Tibial nerve (tissue), 4 donors: ENCODE measurements around the gene ZNF837. TPM values are rescaled to one million over a fixed set of nuclear protein-coding genes. Genes with fewer than 3 reads are reported as not detected.

Experiments used
- DNase-seq, 2 donors: peaks; one replicate each; pipeline ENCODE4 v3.0.0-alpha.2; 2019; ENCODE audit warnings: low spot score in 2 of 2
- H3K27ac ChIP-seq, 4 donors: fragments of 200-600 bp; sonication (generic) in 3 of 4; one replicate each; pipeline ENCODE4 v1.5.1; 2017 to 2019; ENCODE audit warnings: mild to moderate bottlenecking in 1 of 4
- H3K27me3 ChIP-seq, 2 donors: fragments of 200-600 bp; sonication (generic) in 1 of 2; one replicate each; pipeline versions ENCODE4 v1.5.1 to v1.6.0; 2017 to 2019
- H3K36me3 ChIP-seq, 3 donors: fragments of 200-600 bp; sonication (generic); one replicate each; pipeline ENCODE4 v1.5.1; 2018 to 2019
- H3K4me1 ChIP-seq, 4 donors: fragments of 200-600 bp; sonication (generic) in 3 of 4; one replicate each; pipeline ENCODE4 v1.5.1; 2017 to 2019
- H3K4me3 ChIP-seq, 4 donors: fragments of 200-600 bp; sonication (generic) in 3 of 4; one replicate each; pipeline ENCODE4 v1.5.1; 2017 to 2019; ENCODE audit warnings: mild to moderate bottlenecking in 1 of 4, moderate library complexity in 1 of 4
- H3K9me3 ChIP-seq, 4 donors: fragments of 200-600 bp; sonication (generic) in 3 of 4; one replicate each; pipeline ENCODE4 v1.5.1; 2017 to 2019
- CTCF ChIP-seq, 5 experiments: fragments of 200-600 bp in 3 of 5; fragments of 450-650 bp in 2 of 5; sonication (generic) in 3 of 5; IDR thresholded peaks; one replicate each; pipeline ENCODE4 v1.5.1; 2016 to 2019; ENCODE audit warnings: antibody characterized with exemption in 5 of 5, mild to moderate bottlenecking in 3 of 5, moderate library complexity in 2 of 5
- EP300 ChIP-seq, 2 donors: sonication (generic); formaldehyde crosslinking; IDR thresholded peaks; one replicate each; pipeline ENCODE4 v1.6.1; 2017; ENCODE audit warnings: antibody characterized with exemption in 2 of 2, mild to moderate bottlenecking in 1 of 2
- POLR2A ChIP-seq, 2 donors: fragments of 450-650 bp; IDR thresholded peaks; one replicate each; pipeline ENCODE4 v1.6.1; 2017; ENCODE audit warnings: antibody characterized with exemption in 2 of 2, mild to moderate bottlenecking in 2 of 2, moderate library complexity in 2 of 2
- WGBS, 2 donors: methylation state at CpG; one replicate each; pipeline ENCODE4 v1.1.5; 2018; 5-methylcytosine and 5-hydroxymethylcytosine counted together
- total RNA-seq, 4 donors: library from RNA; depleted of rRNA; stranded (reverse); fragments of >200 nt; gene quantifications; one replicate each; pipeline ENCODE4 v1.1.0, GENCODE V29; 2016

ZNF837 gene
- total RNA-seq, 4 donors from 2014 or later: 1.3 to 6.9 (median 2.6) TPM

DNA sequence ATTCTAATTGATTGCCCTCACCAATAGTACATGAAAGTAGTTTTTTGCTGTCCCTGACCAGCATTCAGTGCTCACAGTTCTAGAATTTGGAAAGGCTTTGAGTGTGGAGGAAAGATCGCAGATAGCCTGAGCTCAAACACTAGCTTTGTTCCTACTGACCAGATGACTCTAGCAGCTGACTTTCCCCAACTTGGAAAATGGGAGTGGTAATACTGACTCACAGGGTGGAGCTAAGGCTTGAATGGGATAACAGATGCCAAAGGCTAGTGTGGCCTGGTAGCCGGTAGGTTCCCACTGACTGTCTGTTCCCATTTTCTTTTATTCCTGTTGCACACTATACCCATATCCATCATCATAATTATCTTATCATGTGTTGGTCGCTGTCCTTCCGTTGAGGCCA is 50.4 kb downstream of the ZNF837 start:
- no peak for DNase-seq
- Histone ChIP-seq H3K4me1 (peaks cover 0 to 28% (median 12%) of the 10 kb centered on the region in 4 donors), H3K36me3 (peaks cover 0 to 12% (median 0%) of the 10 kb centered on the region in 3 donors), H3K27ac (peak overlapping the region in 1 of 4 donors; percentile 28), H3K9me3 (no peaks in the 10 kb centered on the region), H3K4me3 (no peak overlapping the region), H3K27me3 (no peaks in the 10 kb centered on the region)
- TF ChIP-seq POLR2A (IDR thresholded peaks at IDR 0.05): no peak
- no peak for TF ChIP-seq CTCF (IDR thresholded peaks at IDR 0.05)
- 57 to 63% methylated on average over 4 of the region's 4 CpGs for WGBS, 2 donors

DNA sequence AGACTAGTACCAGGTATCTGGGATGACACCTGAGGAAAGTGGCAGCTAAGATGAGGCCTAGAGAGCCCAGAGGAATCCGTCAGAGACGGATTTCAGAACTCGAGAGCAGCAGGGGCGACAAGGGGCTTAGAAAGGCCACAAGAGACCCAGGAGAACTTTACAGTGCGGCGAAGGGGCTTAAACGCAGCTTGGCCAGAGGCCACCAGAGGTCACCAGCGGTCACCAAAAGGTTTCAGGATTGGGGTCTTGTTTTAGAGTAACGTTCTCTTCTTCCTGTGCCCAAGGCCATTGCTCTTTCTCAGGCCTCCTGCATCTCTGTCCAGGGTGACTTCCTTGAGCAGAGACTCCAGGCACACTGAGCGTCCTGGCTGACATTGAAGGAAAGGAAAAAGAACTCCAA is 51.8 kb downstream of the ZNF837 start:
- Histone ChIP-seq H3K27me3 (no peaks in the 10 kb centered on the region), H3K4me3 (no peak overlapping the region), H3K36me3 (peaks cover 0 to 2% (median 0%) of the 10 kb centered on the region in 3 donors), H3K27ac (no peak overlapping the region), H3K4me1 (peaks cover 0 to 33% (median 12%) of the 10 kb centered on the region in 4 donors), H3K9me3 (no peaks in the 10 kb centered on the region)
- TF ChIP-seq EP300 (IDR thresholded peaks at IDR 0.05) (no peak), POLR2A (IDR thresholded peaks at IDR 0.05) (no peak), CTCF (IDR thresholded peaks at IDR 0.05) (no peak)
- 44 to 48% methylated on average over 10 of the region's 10 CpGs for WGBS, 2 donors
- no peak for DNase-seq

DNA sequence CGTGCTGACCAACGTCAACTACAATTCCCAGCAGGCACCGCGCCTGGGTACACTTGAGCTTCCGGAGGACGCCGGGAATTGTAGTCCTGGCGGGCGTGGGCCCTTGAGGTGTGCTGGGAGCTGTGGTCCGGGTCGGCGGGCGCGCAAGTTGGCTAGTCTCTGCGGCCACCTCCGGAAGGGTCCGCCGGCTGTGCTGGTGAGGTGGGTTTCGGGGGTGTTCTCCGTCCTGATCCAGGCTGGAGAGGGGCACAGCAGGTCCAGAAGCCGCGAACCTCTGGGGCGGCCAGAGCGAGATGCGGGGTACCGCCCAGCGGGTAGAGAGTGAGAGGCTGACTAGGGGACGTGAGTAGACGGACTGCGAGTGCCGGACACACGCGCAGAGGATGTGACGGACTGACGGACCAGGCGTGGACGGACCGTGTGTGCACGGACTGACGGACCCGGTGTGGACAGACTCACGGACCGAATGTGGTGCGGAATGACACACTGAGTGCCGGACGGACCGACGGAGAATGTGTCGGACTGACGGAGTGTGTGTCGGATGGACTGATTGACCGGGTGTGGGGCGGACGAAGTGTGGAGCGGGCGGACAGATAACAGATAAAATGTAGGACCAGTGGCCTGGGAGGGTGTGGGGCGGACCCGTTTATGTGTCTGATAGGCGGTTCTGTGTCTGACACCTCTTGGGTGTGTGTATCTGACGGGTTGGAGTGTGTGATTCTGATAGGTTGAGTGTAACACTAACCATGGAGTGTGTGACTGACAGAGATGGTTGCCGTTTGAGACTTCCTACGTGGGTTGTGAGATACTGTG is 53.7 kb downstream of the ZNF837 start, which contains the start of gene ZSCAN22:
Gene ZSCAN22, plus strand, starts transcription at position 81 of the 813 bp plus-strand sequence. CDS start 7,809 bp downstream, outside the sequence.
- Histone ChIP-seq H3K4me3 (peak within 1 kb of the TSS; percentile 70 to 84 (median 82)), H3K36me3 (peaks cover 0 to 17% (median 0%) of the 10 kb centered on the region in 3 donors), H3K9me3 (no peaks in the 10 kb centered on the region), H3K27me3 (no peaks in the 10 kb centered on the region), H3K4me1 (peaks cover 0 to 33% (median 12%) of the 10 kb centered on the region in 4 donors), H3K27ac (peak within 1 kb of the TSS; percentile 92 to 96 (median 96))
- WGBS, 2 donors: 0 to 1% methylated on average over 51 to 60 of the region's 62 CpGs
- TF ChIP-seq POLR2A (IDR thresholded peaks at IDR 0.05) (peak; percentile 65 to 74), CTCF (IDR thresholded peaks at IDR 0.05) (peak in 2 of 5 experiments; percentile 37 to 57), EP300 (IDR thresholded peaks at IDR 0.05) (peak; percentile 49 to 93)
- DNase-seq: peak; percentile 95 to 97

DNA sequence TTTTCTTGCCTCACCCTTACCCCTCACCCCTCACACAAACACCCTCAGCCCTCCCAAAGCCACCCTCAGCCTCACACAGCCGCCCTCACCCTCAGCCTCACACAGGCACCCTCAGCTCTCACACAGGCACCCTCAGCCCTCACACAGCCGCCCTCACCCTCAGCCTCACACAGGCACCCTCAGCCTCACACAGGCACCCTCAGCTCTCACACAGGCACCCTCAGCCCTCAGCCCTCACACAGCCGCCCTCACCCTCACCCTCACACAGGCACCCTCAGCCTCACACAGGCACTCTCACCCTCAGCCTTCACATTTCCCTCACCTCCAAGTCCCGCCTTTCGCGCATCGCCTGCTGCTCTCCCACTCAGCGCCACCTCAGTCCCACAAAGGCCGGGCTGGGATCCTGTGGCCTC is 54.3 kb downstream of the ZNF837 start:
- Histone ChIP-seq H3K36me3 (peaks cover 0 to 23% (median 0%) of the 10 kb centered on the region in 3 donors), H3K27me3 (no peaks in the 10 kb centered on the region), H3K9me3 (no peaks in the 10 kb centered on the region), H3K4me1 (peaks cover 0 to 33% (median 12%) of the 10 kb centered on the region in 4 donors), H3K4me3 (peak overlapping the region; percentile 70 to 84 (median 82)), H3K27ac (peak overlapping the region; percentile 92 to 96 (median 96))
- WGBS, 2 donors: 2 to 9% methylated on average over 9 of the region's 9 CpGs
- TF ChIP-seq POLR2A (IDR thresholded peaks at IDR 0.05): no peak
- TF ChIP-seq EP300 (IDR thresholded peaks at IDR 0.05): no peak
- TF ChIP-seq CTCF (IDR thresholded peaks at IDR 0.05): no peak
- DNase-seq: no peak
